Left colon (tissue), 2 donors: ENCODE data around the gene TBCB. TPM values are rescaled to one million over a fixed set of nuclear protein-coding genes. Genes with fewer than 3 reads are reported as not detected.
A peak's percentile ranks its signal among the peaks of the same experiment; 100 is the strongest.
"Not testable (repeated sequence)": the region's sequence is repeated elsewhere in the genome, so short reads cannot be mapped to it uniquely, and the experiment has no call there.

ENCODE experiments used
- ATAC-seq: fragments of 200-7000 bp; cut with Tn5 transposase; one replicate; pipeline ENCODE4 v1.9.1; 2020; ENCODE audit warnings: mild to moderate bottlenecking, moderate library complexity
- DNase-seq, 2 donors: peaks; one replicate each; pipeline ENCODE4 v3.0.0-alpha.2; 2020
- intact Hi-C, 2 donors: fragments of 100-400 bp; cut with DNase I in 1 of 2; cut with micrococcal nuclease in 1 of 2; formaldehyde crosslinking; loops; one replicate each; pipeline versions ENCODE4 v1.11.2 to v1.14.0; 2022; cut with DNase I, micrococcal nuclease
- long read RNA-seq: library from polyadenylated mRNA; unstranded; transcript quantifications from one replicate; pipeline ENCODE4 v2.0.0, GENCODE V29; 2021
- total RNA-seq, 2 donors: library from RNA; stranded (reverse); fragmentation: NEBNext Ultra II Directional; extraction: Animal tissue kit (Norgen Biotek cat#: 25700); gene quantifications; one replicate each; pipeline ENCODE4 v1.2.1, GENCODE V29; 2021
- donor health status: DM: no; HTN: no; CAD: no.
- donor health status: DM: yes; HTN: yes; CAD: no.

The TBCB gene, protein sequence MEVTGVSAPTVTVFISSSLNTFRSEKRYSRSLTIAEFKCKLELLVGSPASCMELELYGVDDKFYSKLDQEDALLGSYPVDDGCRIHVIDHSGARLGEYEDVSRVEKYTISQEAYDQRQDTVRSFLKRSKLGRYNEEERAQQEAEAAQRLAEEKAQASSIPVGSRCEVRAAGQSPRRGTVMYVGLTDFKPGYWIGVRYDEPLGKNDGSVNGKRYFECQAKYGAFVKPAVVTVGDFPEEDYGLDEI
- total RNA-seq: 100 to 1,000 TPM in 1 of 2 donors, 10 to 100 TPM in 1; 90.0 to 102 TPM
- long read RNA-seq, transcript TBCB-201 (6 exons, 1,473 nt): major isoform, 64 of 77 reads
- long read RNA-seq, transcript TBCB-208 (5 exons, 776 nt): minor isoform, 5 of 77 reads
- long read RNA-seq, partial matches to known transcripts: 2 of 77 reads
- long read RNA-seq, other reads (novel, unspliced or antisense): 3 of 77 reads

DNA sequence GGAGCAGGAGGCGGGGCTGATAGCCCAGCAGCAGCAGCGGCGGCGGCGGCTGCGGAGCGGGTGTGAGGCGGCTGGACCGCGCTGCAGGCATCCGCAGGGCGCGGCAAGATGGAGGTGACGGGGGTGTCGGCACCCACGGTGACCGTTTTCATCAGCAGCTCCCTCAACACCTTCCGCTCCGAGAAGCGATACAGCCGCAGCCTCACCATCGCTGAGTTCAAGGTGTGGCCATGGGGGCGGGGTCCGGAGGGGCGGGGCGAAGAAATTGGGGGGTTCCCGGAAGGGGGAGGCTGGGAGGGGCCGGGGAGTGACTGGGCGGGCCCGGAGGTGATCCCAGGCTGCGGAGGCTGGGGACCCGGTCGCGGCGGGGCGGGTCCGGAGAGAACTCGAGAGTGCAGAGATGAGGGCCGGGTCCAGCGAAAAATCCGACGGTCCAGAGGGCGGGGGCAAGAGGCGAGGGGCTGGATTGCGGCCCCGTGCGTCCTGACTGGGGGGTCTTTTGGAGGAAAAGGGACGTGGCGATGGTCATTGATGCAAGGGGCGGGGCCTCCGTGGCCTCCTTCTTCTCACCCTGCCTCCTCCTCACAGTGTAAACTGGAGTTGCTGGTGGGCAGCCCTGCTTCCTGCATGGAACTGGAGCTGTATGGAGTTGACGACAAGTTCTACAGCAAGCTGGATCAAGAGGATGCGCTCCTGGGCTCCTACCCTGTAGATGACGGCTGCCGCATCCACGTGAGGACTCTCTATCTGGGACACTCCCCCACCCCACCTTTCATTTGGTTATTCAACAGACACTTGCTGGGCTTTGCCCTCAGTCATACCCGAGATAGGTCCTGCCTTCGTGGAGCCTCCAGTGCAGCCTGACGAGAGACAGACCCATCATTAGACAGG lies at the start of gene TBCB:
TSS of gene TBCB (plus strand) at position 16 of the 891 bp plus-strand sequence. CDS start at position 109, 93 bp downstream.
- intact Hi-C loops: no loop called here
- DNase-seq (peak; percentile 85 to 91), ATAC-seq (peak; percentile 64)

DNA sequence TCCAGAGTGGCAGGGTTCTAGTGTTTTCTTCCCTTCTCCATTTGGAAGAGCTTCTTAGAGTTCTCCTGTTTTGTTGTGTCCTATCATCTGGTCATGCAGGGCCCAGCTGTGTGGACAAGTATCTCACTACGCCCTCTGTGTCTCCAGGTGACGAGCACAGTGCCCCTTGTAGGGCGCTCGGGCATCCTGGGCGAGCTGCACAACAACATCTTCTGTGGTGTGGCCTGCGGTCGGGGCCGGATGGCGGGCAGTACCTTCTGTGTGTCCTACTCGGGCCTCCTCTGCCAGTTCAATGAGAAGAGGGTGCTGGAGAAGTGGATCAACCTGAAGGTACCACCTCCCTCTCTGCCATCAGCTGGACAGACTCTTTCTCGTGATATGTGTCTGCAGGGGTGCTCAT lies 47.6 kb upstream of the TBCB start:
- ATAC-seq (no peak), DNase-seq (no peak)
- intact Hi-C loops: no loop called here

DNA sequence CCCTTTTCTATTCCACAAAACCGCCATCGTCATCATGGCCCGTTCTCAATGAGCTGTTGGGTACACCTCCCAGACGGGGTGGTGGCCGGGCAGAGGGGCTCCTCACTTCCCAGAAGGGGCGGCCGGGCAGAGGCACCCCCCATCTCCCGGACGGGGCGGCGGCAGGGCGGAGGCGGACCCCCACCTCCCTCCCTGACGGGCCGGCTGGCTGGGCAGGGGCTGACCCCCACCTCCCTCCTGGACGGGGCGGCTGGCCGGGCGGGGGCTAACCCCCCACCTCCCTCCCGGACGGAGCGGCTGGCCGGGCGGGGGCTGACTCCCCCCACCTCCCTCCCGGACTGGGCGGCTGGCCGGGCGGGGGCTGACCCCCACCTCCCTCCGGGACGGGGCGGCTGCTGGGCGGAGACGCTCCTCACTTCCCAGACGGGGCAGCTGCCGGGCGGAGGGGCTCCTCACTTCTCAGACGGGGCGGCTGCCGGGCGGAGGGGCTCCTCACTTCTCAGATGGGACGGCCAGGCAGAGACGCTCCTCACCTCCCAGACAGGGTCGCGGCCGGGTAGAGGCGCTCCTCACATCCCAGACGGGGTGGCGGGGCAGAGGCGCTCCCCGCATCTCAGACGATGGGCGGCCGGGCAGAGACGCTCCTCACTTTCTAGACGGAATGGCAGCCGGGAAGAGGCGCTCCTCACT lies 46.3 kb upstream of the TBCB start:
- ATAC-seq, intact Hi-C loops, DNase-seq: not testable (repeated sequence)

DNA sequence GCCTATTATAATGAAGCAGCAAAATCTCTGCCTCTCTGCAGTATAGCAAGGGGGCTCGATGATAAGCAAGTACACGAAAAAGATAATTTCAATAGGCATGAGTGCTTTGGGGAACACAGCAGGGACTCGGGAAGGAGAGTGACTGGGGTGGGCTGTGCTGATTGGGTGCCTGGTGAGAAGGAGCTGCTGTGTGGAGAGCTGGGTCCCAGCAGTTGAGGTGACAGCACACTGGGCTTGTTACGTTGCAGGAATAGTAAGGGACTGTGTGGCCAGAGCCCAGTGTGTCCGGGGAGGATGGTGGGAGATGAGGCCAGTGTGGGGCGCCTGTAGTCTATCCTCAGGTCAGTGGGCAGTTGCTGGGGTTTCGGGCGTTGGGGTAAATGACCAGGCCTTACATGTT lies 43.2 kb upstream of the TBCB start:
- intact Hi-C loops: no loop called here
- DNase-seq: no peak
- ATAC-seq: no peak

DNA sequence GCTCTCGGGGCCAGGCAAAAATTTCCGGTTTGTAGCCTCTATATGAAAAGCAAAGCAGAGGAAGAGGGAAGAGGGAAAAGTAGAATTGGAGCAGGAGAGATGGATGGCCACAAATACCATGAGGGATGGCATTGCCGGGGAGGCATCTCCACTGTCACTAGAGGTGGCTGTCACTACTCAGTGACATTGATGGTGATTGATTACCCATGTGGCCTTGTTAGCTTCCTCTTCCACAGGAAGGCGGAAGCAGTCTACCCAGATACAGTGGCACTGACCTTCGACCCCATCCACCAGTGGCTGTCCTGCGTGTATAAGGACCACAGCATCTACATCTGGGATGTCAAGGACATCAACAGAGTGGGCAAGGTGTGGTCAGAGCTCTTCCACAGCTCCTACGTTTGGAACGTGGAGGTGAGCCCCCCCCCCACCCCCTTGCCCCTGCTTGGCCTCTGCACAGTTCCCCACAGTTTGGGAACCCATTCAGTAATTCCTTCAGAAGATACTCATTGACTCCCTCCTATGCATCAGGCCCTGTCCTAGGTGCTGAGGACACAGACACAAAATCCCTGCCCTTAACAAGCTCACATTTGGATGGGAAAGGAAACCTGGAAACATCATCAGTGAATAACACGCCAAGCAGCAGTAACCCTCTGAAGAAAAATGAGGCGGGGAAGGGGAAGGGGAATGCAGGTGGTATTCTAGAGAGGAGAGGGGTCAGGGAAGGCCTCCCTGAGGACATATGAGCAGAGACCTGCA lies 42.0 kb upstream of the TBCB start:
- ATAC-seq (peak; percentile 55), DNase-seq (no peak)
- intact Hi-C loops: no loop called here

DNA sequence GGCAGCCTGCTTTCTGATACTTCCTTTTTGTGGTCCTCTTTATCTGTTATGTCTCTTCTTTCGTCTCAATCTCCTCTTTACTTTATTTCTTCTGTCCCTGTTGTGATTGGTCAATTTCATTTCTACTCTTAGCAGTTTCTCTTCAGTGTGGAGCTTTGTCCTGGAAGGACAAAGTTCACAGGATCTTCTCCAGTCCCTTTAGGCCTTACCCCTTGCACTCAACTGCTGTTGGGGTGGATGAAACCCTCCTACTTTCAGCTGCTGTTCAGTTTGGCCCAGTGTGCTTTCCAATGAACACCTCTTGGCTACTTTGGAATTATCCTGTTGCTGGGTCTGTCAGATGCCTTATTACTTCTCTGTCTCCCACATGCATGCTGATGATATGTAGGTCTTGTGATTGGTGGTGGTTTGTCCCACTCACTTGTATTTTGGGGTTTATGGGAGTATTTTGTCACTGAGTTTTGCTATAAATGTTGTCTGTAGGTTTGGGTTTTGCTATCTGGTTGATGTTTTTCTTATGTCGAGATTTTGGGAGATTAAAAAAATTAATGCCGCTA lies 35.8 kb upstream of the TBCB start:
- DNase-seq (no peak), ATAC-seq (no peak)
- intact Hi-C loops: no loop called here

DNA sequence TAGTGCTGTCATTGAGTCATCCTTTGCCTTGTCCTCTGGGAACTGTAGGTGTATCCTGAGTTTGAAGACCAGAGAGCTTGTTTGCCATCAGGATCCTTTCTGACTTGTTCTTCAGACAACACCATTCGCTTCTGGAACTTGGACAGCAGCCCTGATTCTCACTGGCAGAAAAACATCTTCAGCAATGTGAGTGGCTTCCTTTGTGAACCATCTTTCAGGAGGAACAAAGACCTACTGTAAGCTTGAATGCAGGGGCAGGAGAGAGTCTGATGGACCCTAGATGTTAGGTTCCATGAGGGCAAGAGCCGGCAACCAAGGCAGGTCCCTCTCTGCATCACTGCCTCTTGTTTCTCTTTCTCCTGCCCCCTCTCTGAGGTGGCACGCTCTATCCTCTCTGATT lies 33.9 kb upstream of the TBCB start:
- intact Hi-C loops: no loop called here

DNA sequence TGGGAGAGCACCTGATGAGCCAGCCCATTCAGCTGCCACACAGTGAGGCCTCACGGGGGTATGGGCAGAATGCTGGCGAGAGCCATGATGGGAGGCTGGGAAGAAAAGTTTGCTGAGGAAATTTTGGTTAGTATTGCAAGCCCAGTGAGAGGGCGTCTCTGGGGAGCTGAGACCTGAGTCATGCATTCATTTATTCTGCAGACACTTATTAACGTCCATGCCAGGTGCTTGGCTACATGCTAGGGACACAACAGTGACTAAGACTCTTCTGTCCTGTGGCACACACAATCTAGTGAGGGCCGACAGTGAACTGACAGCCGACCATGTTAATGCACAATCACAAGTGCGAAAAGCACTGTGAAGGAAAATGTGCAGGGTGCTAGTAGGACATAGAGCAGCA lies 33.4 kb upstream of the TBCB start:
- no peak for ATAC-seq
- no peak for DNase-seq
- intact Hi-C loops: no loop called here

More for the DNA sequence above, 33.9 kb upstream of the TBCB start:
- no peak for DNase-seq
- ATAC-seq: no peak

DNA sequence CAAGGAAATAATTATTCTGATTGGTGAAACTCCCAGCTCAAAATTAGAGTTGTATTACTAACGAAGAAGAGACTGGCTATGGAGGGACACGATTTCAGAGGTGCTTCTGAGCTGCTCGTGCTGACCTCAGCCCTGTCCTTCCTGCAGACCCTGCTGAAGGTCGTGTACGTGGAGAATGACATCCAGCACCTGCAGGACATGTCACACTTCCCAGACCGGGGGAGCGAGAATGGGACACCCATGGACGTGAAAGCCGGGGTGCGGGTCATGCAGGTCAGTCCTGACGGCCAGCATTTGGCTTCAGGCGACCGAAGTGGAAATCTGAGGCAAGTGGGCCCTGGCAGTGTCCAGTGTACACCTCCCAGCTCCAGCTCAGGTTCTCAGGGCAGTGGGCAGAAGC lies 32.4 kb upstream of the TBCB start:
- ATAC-seq (no peak), DNase-seq (no peak)
- intact Hi-C loops: no loop called here

DNA sequence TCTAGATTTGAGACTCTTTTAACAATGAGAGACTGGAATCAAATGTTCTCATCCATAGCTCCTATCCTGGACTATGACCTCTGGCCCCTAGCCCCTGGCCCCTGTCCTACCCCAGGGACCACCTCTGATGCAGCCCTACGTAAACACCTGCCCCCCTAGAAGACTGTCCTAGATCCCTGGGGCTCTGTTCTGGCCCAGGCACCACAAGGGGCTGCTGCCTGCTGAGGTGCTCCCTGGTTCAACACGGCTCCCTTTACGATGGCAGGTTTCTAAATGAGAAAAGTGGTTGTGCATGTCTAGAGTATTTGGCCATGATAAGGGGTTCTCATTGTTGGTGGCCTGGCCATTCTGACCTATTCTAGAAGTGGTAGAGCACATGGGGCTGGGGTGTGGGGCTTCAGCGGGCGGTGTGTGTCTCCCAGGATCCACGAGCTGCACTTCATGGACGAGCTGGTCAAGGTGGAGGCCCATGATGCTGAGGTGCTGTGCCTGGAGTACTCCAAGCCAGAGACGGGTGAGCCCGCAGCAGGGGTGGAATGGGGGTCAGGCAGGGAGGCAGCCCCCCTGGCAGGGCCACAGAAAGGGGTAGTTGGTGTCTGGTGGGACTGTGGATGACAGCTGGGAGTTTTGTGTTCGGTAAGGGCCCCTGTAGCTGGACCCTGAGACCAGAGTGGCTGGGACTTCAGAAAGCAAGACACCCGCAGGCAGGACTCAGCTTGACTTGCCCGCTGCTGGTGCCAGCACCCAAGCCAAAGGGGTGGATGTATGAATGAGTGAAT lies 30.8 kb upstream of the TBCB start:
- no peak for DNase-seq
- ATAC-seq: no peak
- intact Hi-C loops: no loop called here

DNA sequence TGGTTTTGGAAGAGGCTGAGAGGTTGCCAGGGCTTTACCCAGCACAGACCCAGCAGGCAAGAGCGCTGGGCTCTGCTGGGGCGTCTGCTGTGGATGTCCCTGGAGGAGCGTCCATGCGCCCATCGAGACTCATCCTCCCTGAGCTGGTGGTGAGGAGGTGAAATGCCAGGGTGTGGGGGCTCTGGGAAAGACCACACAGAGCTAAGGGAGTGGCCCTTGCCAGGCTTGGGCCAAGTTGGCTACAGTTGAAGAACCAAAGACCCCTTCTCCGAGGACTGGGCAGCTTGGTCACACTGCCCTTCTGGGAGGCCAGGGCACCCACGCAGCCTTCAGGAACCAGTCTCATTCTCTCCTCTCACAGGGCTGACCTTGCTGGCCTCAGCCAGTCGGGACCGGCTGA lies 28.9 kb upstream of the TBCB start:
- DNase-seq (no peak), ATAC-seq (no peak)
- intact Hi-C loops: no loop called here

DNA sequence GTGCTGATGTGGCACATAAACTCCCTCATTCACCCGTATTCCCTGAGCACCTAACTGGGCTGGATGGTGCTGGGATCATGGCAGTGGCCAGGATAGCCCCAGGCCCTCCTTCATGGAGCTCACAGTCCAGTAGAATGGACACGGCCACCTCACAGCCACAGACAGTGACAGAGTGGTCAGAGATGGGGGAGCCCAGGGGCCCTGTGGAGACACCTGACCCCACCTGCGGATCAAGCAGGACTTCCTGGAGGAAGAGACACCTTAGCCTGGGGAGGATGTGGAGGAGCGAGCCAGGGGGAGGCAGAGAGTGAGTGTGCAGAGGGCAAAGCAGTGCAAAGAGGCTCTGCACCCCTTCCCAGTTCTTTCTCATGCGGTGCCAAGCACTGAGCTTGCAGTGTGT lies 25.4 kb upstream of the TBCB start:
- intact Hi-C loops: no loop called here
- ATAC-seq: no peak
- DNase-seq: no peak

DNA sequence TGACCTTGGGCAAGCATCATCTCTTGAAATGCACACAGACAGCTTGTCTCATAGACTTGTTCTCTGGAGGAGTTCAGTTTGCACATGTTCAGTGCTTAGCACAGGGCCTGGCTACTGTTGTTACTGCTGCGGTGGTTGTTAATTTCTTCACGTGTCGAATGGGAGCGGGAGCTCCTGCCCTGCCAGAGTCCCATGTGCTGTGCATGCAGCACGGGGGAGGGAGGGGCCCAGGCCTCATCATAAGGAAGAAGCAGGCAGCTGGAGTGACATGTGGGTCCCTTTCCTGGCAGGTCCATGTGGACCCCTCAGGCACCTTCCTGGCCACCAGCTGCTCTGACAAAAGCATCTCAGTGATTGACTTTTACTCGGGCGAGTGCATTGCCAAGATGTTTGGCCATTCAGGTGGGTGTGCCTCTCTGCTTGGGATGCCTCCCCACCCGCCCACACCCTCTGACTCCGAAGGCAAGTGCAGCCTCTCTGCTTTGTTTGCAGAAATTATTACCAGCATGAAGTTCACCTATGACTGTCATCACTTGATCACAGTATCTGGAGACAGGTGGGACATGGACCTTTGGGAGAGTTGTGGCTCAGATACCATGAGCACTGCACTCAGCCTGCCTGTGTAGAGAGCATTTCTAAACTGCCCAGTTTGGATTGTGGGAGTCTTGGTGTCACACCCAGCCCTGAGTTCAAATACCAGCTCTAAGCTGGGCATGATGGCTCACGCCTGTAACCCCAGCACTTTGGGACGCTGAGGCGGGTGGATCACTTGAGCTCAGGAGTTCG lies 24.2 kb upstream of the TBCB start:
- no peak for DNase-seq
- intact Hi-C loops: no loop called here
- ATAC-seq: peak; percentile 59

DNA sequence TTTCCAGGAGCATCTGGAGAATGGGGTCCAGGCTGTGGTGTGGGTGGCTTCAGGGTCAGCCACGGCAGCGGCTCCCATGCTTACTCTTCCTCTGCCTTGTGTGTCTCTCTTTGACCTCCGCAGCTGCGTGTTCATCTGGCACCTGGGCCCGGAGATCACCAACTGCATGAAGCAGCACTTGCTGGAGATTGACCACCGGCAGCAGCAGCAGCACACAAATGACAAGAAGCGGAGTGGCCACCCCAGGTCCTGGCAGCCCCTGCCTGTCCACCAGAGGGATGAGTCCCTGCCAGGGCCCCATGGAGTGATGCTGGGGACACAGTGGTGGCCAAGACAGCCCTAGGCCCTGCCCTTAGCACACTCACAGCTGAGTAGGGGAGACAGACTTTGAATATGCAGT lies 22.7 kb upstream of the TBCB start:
- DNase-seq: no peak
- intact Hi-C loops: no loop called here
- no peak for ATAC-seq

DNA sequence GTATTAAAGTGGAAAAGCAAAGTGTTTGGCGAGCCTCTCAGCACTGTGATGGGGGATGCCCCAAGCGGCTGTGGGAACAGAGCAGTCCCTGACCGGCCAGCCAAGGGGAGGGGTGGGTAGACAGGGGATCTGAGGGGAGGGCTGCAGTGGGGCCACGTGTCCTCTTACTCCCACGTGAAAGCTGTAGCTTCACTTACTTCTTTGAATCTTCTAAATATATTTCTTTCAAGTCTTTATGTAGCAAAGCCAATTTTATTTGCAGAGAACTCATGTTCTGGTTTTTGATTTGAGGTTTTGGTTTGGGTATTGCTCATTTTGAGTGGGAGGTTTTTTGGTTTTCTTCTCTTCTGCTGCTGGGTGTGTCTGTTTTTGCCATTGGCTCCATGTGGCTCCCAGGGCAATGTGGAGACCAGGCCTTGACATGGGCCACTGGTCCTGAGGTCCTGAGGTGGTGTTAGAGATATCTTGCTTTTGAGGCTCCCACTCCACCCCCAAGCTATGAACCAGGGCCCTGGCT lies 22.1 kb upstream of the TBCB start:
- intact Hi-C loops: no loop called here
- DNase-seq (no peak), ATAC-seq (no peak)

DNA sequence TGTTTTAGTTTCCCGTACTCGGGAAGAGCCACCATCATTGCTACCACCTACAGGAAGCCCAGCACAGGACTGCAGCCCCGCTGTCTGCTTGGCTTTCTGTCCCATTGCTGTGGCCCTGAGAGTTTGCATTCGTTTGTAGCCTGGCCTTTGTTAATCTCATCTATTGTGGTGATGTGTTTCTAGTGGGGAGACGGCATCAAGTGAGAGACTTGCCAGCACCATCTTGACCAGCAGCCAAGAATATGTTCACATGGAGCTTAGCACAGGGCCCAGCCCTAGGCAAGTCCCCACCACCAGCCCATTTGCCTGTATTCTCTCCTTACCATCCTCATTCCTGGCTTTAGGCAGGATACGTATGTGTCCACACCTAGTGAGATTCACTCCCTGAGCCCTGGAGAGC lies 21.6 kb upstream of the TBCB start:
- DNase-seq (no peak), ATAC-seq (no peak)
- intact Hi-C loops: no loop called here

DNA sequence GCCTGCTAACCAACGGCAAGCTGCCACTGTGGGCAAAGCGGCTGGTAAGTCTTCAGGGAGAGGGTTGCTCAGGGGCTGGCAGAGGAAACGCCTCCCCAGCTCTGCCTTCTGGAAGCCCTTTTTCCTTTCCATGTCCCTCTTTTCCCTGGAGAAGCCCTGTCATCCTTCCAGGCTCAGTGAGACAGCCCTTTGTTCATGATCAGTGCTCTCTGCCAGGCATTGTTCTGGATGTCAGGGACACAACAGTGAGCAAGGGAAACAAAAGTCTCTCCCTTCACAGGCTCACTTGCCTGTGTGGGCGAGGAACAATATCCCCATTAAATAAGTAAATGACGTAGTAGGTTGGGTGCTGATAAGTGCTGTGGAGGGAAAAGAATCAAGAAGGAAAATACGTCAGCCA lies 18.2 kb upstream of the TBCB start:
- ATAC-seq: no peak
- intact Hi-C loops: no loop called here
- DNase-seq: no peak
